Measurements from ENCODE around the gene DNAJB7. TPM values are rescaled to one million over a fixed set of nuclear protein-coding genes. Genes with fewer than 3 reads are reported as not detected.

The DNAJB7 gene
- total RNA-seq, 1 experiment from 2014 or later: not detected

DNA sequence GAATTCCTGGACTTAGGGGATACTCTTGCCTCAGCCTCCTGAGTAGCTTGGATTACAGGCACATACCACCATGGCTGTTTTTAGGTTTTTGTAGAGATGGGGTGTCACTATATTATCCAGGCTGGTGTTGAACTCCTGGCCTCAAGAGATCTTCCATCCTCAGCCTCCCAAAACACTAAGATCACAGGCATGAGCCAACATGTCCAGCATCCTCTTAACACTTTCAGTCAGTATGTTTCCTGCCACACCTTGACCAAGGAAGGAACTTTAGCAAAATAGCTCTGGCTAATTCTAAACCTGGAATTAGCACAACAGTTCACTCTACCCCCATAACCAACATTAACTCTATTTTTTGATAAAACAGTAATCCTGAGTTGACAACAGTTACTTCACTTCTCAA is 27.2 kb upstream of the DNAJB7 start:
- Histone ChIP-seq H3K18ac (ENCODE audit: insufficient read length, low read depth, low read length) (no peak overlapping the region), H4K20me1 (ENCODE audit: control insufficient read depth, insufficient read depth, insufficient read length) (no peaks in the 10 kb centered on the region), H3K23me2 (ENCODE audit: insufficient read length, low read depth, low read length, poor library complexity, severe bottlenecking) (no peaks in the 10 kb centered on the region), H2BK15ac (ENCODE audit: low read depth, low read length) (no peak overlapping the region), H3K23ac (ENCODE audit: insufficient read length, low read depth, low read length) (no peak overlapping the region), H3K14ac (ENCODE audit: insufficient read depth, low read length) (no peak overlapping the region), H2AFZ (ENCODE audit: low read length) (no peak overlapping the region), H3K79me1 (ENCODE audit: insufficient read depth, low read depth, low read length, poor library complexity, severe bottlenecking) (no peaks in the 10 kb centered on the region), H2BK12ac (ENCODE audit: insufficient read length, low read depth, low read length) (no peak overlapping the region), H3K56ac (ENCODE audit: insufficient read length, low read depth, low read length) (no peak overlapping the region), H2BK20ac (ENCODE audit: low read depth, low read length, poor library complexity, severe bottlenecking) (no peak overlapping the region), H2BK5ac (ENCODE audit: insufficient read length, low read length) (peak overlapping the region; percentile 18), H2AK5ac (ENCODE audit: insufficient read length, low read length) (no peak overlapping the region), H3K9me3 (ENCODE audit: control insufficient read depth, low read depth, low read length) (no peaks in the 10 kb centered on the region), H2BK120ac (ENCODE audit: low read depth, low read length, poor library complexity, severe bottlenecking) (no peak overlapping the region), H3K4me2 (ENCODE audit: insufficient read depth, insufficient read length, low read length) (no peak overlapping the region), H4K5ac (ENCODE audit: insufficient read length, low read depth, low read length) (no peak overlapping the region), H4K91ac (ENCODE audit: insufficient read length, low read depth, low read length) (no peak overlapping the region), H3T11ph (ENCODE audit: low read length) (no peak overlapping the region), H3K4me1 (ENCODE audit: insufficient read depth, low read length) (no peaks in the 10 kb centered on the region), H3K79me2 (ENCODE audit: insufficient read depth, low read length) (no peaks in the 10 kb centered on the region), H3K27me3 (ENCODE audit: insufficient read depth, low read length) (no peaks in the 10 kb centered on the region), H4K8ac (replicated peaks; ENCODE audit: insufficient read length, low read depth, low read length) (no peak overlapping the region), H3K9ac (ENCODE audit: extremely low read depth, insufficient read length, low read length) (no peak overlapping the region), H3K4ac (ENCODE audit: low read depth, low read length) (no peak overlapping the region), H3K27ac (ENCODE audit: insufficient read length, low read depth, low read length) (no peak overlapping the region)
- Mint-ChIP-seq H3K4me1 (no peaks in the 10 kb centered on the region), H3K27me3 (ENCODE audit: low read depth) (no peaks in the 10 kb centered on the region), H3K27ac (peak overlapping the region in 1 of 3 experiments; percentile 81; a peak in 3 of 7 replicates), H3K9me3 (no peaks in the 10 kb centered on the region), H3K4me3 (no peak overlapping the region), H3K36me3 (ENCODE audit: insufficient read depth in 1 of 3, low read depth in 3 of 3) (peaks cover 9 to 46% (median 42%) of the 10 kb centered on the region in 3 experiments; a peak in 6 of 7 replicates)
- TF ChIP-seq, protein P1, sequence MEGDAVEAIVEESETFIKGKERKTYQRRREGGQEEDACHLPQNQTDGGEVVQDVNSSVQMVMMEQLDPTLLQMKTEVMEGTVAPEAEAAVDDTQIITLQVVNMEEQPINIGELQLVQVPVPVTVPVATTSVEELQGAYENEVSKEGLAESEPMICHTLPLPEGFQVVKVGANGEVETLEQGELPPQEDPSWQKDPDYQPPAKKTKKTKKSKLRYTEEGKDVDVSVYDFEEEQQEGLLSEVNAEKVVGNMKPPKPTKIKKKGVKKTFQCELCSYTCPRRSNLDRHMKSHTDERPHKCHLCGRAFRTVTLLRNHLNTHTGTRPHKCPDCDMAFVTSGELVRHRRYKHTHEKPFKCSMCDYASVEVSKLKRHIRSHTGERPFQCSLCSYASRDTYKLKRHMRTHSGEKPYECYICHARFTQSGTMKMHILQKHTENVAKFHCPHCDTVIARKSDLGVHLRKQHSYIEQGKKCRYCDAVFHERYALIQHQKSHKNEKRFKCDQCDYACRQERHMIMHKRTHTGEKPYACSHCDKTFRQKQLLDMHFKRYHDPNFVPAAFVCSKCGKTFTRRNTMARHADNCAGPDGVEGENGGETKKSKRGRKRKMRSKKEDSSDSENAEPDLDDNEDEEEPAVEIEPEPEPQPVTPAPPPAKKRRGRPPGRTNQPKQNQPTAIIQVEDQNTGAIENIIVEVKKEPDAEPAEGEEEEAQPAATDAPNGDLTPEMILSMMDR (conservative IDR thresholded peaks at IDR 0.05): no peak
- DNase-seq: no peak
